NCI-H226 (cell line): Measurements from ENCODE around the gene DRAM2.
"Not testable (repeated sequence)": the region's sequence is repeated elsewhere in the genome, so short reads cannot be mapped to it uniquely, and the experiment has no call there.

Source experiments
- DNase-seq: peaks from one replicate; pipeline ENCODE4 v3.0.0-alpha.2; 2015

Gene DRAM2

GRCh38 chr1:111141245-111142220, 1.6 kb upstream of the DRAM2 start:
- no peak for DNase-seq

GRCh38 chr1:111140680-111140967, 731 bp upstream of the DRAM2 start:
- peak; percentile 48 for DNase-seq

- DNase-seq = peak; percentile 63
Measured at GRCh38 chr1:111139324-111139955, 453 bp downstream of the DRAM2 start.

GRCh38 chr1:111133866-111134265, 6.0 kb downstream of the DRAM2 start:
- no peak for DNase-seq

GRCh38 chr1:111131693-111132092, 8.2 kb downstream of the DRAM2 start:
- no peak for DNase-seq

- no peak for DNase-seq
Measured at GRCh38 chr1:111129376-111129775, 10.5 kb downstream of the DRAM2 start.

- DNase-seq = no peak
Measured at GRCh38 chr1:111127923-111128643, 11.8 kb downstream of the DRAM2 start.

- no peak for DNase-seq
Measured at GRCh38 chr1:111126354-111126753, 13.5 kb downstream of the DRAM2 start.

GRCh38 chr1:111116496-111116895, 23.4 kb downstream of the DRAM2 start:
- DNase-seq = no peak

GRCh38 chr1:111110197-111110899, 29.5 kb downstream of the DRAM2 start:
- no peak for DNase-seq

- no peak for DNase-seq
Measured at GRCh38 chr1:111104981-111105380, 34.9 kb downstream of the DRAM2 start.

GRCh38 chr1:111101854-111102642, 37.8 kb downstream of the DRAM2 start:
- DNase-seq = peak; percentile 56

- DNase-seq = no peak
Measured at GRCh38 chr1:111099289-111099688, 40.6 kb downstream of the DRAM2 start.

- DNase-seq = no peak
Measured at GRCh38 chr1:111097356-111098099, 42.4 kb downstream of the DRAM2 start.

- DNase-seq = not testable (repeated sequence)
Measured at GRCh38 chr1:111095421-111095820, 44.5 kb downstream of the DRAM2 start.

GRCh38 chr1:111089638-111090037, 50.3 kb downstream of the DRAM2 start:
- DNase-seq = no peak

- no peak for DNase-seq
Measured at GRCh38 chr1:111085676-111086075, 54.2 kb downstream of the DRAM2 start.

- no peak for DNase-seq
Measured at GRCh38 chr1:111084999-111085398, 54.9 kb downstream of the DRAM2 start.

- DNase-seq = peak; percentile 41
Measured at GRCh38 chr1:111082421-111083203, 57.3 kb downstream of the DRAM2 start.

- DNase-seq = not testable (repeated sequence)
Measured at GRCh38 chr1:111079329-111079728, 60.6 kb downstream of the DRAM2 start.

GRCh38 chr1:111077312-111077711, 62.6 kb downstream of the DRAM2 start:
- not testable (repeated sequence) for DNase-seq
